ENCODE data around the gene ERN1.
A peak's percentile ranks its signal among the peaks of the same experiment; 100 is the strongest.

ERN1 gene

GRCh38 chr17:64157669-64158180, 27.8 kb upstream of the ERN1 start:
- no peak for DNase-seq

- no peak for DNase-seq
These were observed 26.7 kb upstream of the ERN1 start for GRCh38 chr17:64156670-64157069.

- DNase-seq: no peak
These were observed 26.0 kb upstream of the ERN1 start for GRCh38 chr17:64155751-64156544.

GRCh38 chr17:64155129-64155528, 25.2 kb upstream of the ERN1 start:
- no peak for DNase-seq

- DNase-seq: no peak
These were observed 24.8 kb upstream of the ERN1 start for GRCh38 chr17:64154717-64155116.

- peak in 1 of 2 experiments; percentile 2 for DNase-seq
These were observed 24.4 kb upstream of the ERN1 start for GRCh38 chr17:64154313-64154695.

- no peak for DNase-seq
These were observed 23.8 kb upstream of the ERN1 start for GRCh38 chr17:64153565-64154312.

GRCh38 chr17:64152428-64153125, 22.6 kb upstream of the ERN1 start:
- DNase-seq: no peak

- DNase-seq: no peak
These were observed 21.0 kb upstream of the ERN1 start for GRCh38 chr17:64151016-64151368.

GRCh38 chr17:64150237-64151015, 20.5 kb upstream of the ERN1 start:
- no peak for DNase-seq

- no peak for DNase-seq
These were observed 19.3 kb upstream of the ERN1 start for GRCh38 chr17:64149196-64149595.

GRCh38 chr17:64148699-64149098, 18.8 kb upstream of the ERN1 start:
- DNase-seq: peak; percentile 36 to 38

GRCh38 chr17:64148017-64148631, 18.2 kb upstream of the ERN1 start:
- peak in 1 of 2 experiments; percentile 31 for DNase-seq

GRCh38 chr17:64147110-64148016, 17.4 kb upstream of the ERN1 start:
- peak; percentile 62 to 65 for DNase-seq

- DNase-seq: peak; percentile 67 to 69
These were observed 16.6 kb upstream of the ERN1 start for GRCh38 chr17:64146418-64147109.

GRCh38 chr17:64145751-64146417, 15.9 kb upstream of the ERN1 start:
- DNase-seq: peak; percentile 95 to 96

GRCh38 chr17:64145375-64145750, 15.4 kb upstream of the ERN1 start:
- DNase-seq: no peak

- DNase-seq: no peak
These were observed 9.6 kb upstream of the ERN1 start for GRCh38 chr17:64139542-64139941.

GRCh38 chr17:64138441-64138840, 8.5 kb upstream of the ERN1 start:
- DNase-seq: no peak

GRCh38 chr17:64135000-64135399, 5.1 kb upstream of the ERN1 start:
- DNase-seq: no peak
